K562 (cell line): Measurements from ENCODE around the gene FREM1. TPM values are rescaled to one million over a fixed set of nuclear protein-coding genes. Genes with fewer than 3 reads are reported as not detected.
A peak's percentile ranks its signal among the peaks of the same experiment; 100 is the strongest.

Experiments
- ATAC-seq: fragments of 200-7000 bp; cut with Tn5 transposase; 3 replicates; pipeline ENCODE4 v1.9.1; 2020; ENCODE audit warnings: moderate library complexity
- BruUV-seq: library from RNA; stranded (reverse); fragments of 400-500 nt; replicated peaks from 2 replicates; lab custom pipeline; 2021; lab: Mats Ljungman, UMichigan
- CTCF ChIA-PET: fragments of 300-600 bp; formaldehyde crosslinking; extraction: SDS; loops from one replicate; lab custom pipeline; 2021; ENCODE audit warnings: low intra/inter-chr PET ratio; lab: Yijun Ruan, JAX
- POLR2A ChIA-PET: fragments of 300-600, 350-650 bp; sonication (Branson Sonifier 250); formaldehyde crosslinking; extraction: SDS; loops from one replicate; lab custom pipeline; 2021; ENCODE audit warnings: antibody characterized with exemption, inconsistent platforms; lab: Yijun Ruan, JAX
- DNase-seq, 4 experiments: peaks; one replicate each; pipeline versions ENCODE4 v3.0.0 to v3.0.0-alpha.2; 2011 to 2018; ENCODE audit warnings: low spot score in 3 of 4, mixed read lengths in 3 of 4; ENCODE audit errors: extremely low read depth in 1 of 4
- FAIRE-seq: peaks from 2 replicates; lab custom pipeline; 2011; peaks lifted over from hg19 to GRCh38; lab: Jason Lieb, UNC
- H2AFZ ChIP-seq: 2 replicates; pipeline ENCODE4 v1.6.0; 2011; ENCODE audit warnings: low read depth, low read length, control low read depth, inconsistent platforms
- H3K27ac ChIP-seq: fragments of 200-600 bp; 3 replicates; pipeline ENCODE4 v1.8.0; 2011; ENCODE audit warnings: low read depth, mild to moderate bottlenecking, control low read depth, inconsistent platforms, low read length, moderate library complexity, mixed read lengths; ENCODE audit errors: extremely low read depth
- H3K27me3 ChIP-seq, 2 experiments: fragments of 300-600 bp in 1 of 2; 2 replicates in 1 of 2; 3 replicates in 1 of 2; pipeline versions ENCODE4 v1.6.0 to v1.8.0; 2011; ENCODE audit warnings: inconsistent platforms in 2 of 2, low read length in 2 of 2, mild to moderate bottlenecking in 1 of 2, mixed read lengths in 1 of 2, moderate library complexity in 1 of 2; ENCODE audit not compliant: control insufficient read depth in 2 of 2, insufficient read depth in 2 of 2
- H3K36me3 ChIP-seq: fragments of 300-600 bp; 3 replicates; pipeline ENCODE4 v1.8.0; 2011; ENCODE audit warnings: mild to moderate bottlenecking, low read length, inconsistent platforms; ENCODE audit not compliant: control insufficient read depth, insufficient read depth
- H3K4me1 ChIP-seq, 2 experiments: fragments of 200-600 bp in 1 of 2; replicated peaks in 1 of 2; 2 replicates in 1 of 2; 3 replicates in 1 of 2; pipeline versions ENCODE4 v1.5.1 to v1.8.0; 2011; ENCODE audit warnings: inconsistent platforms in 2 of 2, low read length in 2 of 2, mild to moderate bottlenecking in 1 of 2, mixed read lengths in 1 of 2, moderate library complexity in 1 of 2; ENCODE audit not compliant: control insufficient read depth in 2 of 2, insufficient read depth in 2 of 2
- H3K4me2 ChIP-seq: 2 replicates; pipeline ENCODE4 v1.6.1; 2011; ENCODE audit warnings: low read length, control low read depth, inconsistent platforms, mixed read lengths; ENCODE audit not compliant: insufficient read depth
- H3K4me3 ChIP-seq: fragments of 200-600 bp; sonication (generic), shearing (Covaris generic); 2 replicates; pipeline ENCODE4 v1.5.1; 2016; ENCODE audit warnings: control low read depth, inconsistent platforms
- H3K79me2 ChIP-seq: fragments of 200-600 bp; 3 replicates; pipeline ENCODE4 v1.8.0; 2011; ENCODE audit warnings: low read length, inconsistent platforms; ENCODE audit not compliant: control insufficient read depth, insufficient read depth
- H3K9ac ChIP-seq, 2 experiments: 2 replicates each; pipeline versions ENCODE4 v1.6.0 to v1.6.1; 2011; ENCODE audit warnings: low read depth in 2 of 2, low read length in 2 of 2, control low read depth in 1 of 2, inconsistent platforms in 1 of 2, mild to moderate bottlenecking in 1 of 2, mixed read lengths in 1 of 2; ENCODE audit not compliant: insufficient read depth in 1 of 2
- H3K9me1 ChIP-seq: one replicate; pipeline ENCODE4 v1.6.0; 2011; ENCODE audit warnings: inconsistent platforms, mild to moderate bottlenecking, low read length, moderate library complexity; ENCODE audit not compliant: control insufficient read depth, insufficient read depth
- H3K9me3 ChIP-seq: replicated peaks from 2 replicates; pipeline ENCODE4 v1.5.1; 2011; ENCODE audit warnings: low read depth, low read length, inconsistent platforms; ENCODE audit not compliant: control insufficient read depth, insufficient read depth
- H4K20me1 ChIP-seq: replicated peaks from 2 replicates; pipeline ENCODE4 v1.6.1; 2011; ENCODE audit warnings: low read length, inconsistent platforms, mixed read lengths; ENCODE audit not compliant: control insufficient read depth, insufficient read depth
- CEBPB ChIP-seq: fragments of 450-650 bp; IDR thresholded peaks from 2 replicates; pipeline ENCODE4 v1.6.1; 2016; ENCODE audit warnings: missing genetic modification characterization, missing compliant biosample characterization
- GTF2B ChIP-seq: IDR thresholded peaks from 2 replicates; pipeline ENCODE4 v1.6.1; 2011; ENCODE audit not compliant: insufficient read length; ENCODE audit errors: extremely low read depth
- LCOR ChIP-seq: sonication (generic); formaldehyde crosslinking; IDR thresholded peaks from 2 replicates; pipeline ENCODE4 v1.8.0; 2022; ENCODE audit warnings: mild to moderate bottlenecking, missing genetic modification reagents
- TBP ChIP-seq: optimal IDR thresholded peaks from 2 replicates; pipeline ENCODE3; 2011; ENCODE audit warnings: low read depth, low read length, improper control_type of control experiment
- WGBS: fragments of 100-300 bp; shearing (Covaris generic); methylation state at CpG from one replicate; pipeline ENCODE4 v1.1.6; 2016; ENCODE audit warnings: low coverage, mixed read lengths; ENCODE audit not compliant: insufficient coverage; ENCODE audit errors: missing lambda C conversion rate; 5-methylcytosine and 5-hydroxymethylcytosine counted together
- in situ Hi-C: fragments of 300-500 bp; cut with MboI; formaldehyde crosslinking; loops from 4 replicates; pipeline ENCODE4 v1.15.0; 2018; ENCODE audit warnings: inconsistent platforms, mixed read lengths
- intact Hi-C: fragments of 100-400 bp; cut with micrococcal nuclease; formaldehyde crosslinking; loops from 2 replicates; pipeline ENCODE4 v1.14.2; 2022
- polyA plus RNA-seq, 8 experiments: library from polyadenylated mRNA; depleted of rRNA in 4 of 8; stranded (reverse) in 5 of 8; unstranded in 3 of 8; fragments of >200 nt; fragmentation: Nextera tagmentation in 2 of 8; fragmentation: Illumina TruSeq in 1 of 8; extraction: Ambion mirVana in 2 of 8; extraction: Trizol in 1 of 8; gene quantifications; 2 replicates each; pipeline versions ENCODE4 v1.2.1 to v1.2.3, GENCODE V29; 2011 to 2014; ENCODE audit warnings: inconsistent platforms in 1 of 8, missing spikeins in 1 of 8
- total RNA-seq, 7 experiments: library from RNA; depleted of rRNA in 6 of 7; stranded (reverse); fragments of >200 nt in 6 of 7; fragmentation: Illumina TruSeq in 2 of 7; extraction: Trizol in 2 of 7; gene quantifications; 2 replicates each; pipeline versions ENCODE4 v1.2.1 to v1.2.3, GENCODE V29; 2011 to 2021; ENCODE audit warnings: low replicate concordance in 1 of 7

The FREM1 gene
- total and polyA plus RNA-seq, 9 of the 15 experiments (the other 6 are each of a cell fraction or from before 2014, with no cell fraction given) = 0.03 to 0.24 (median 0.13) TPM; not detected in 2

DNA sequence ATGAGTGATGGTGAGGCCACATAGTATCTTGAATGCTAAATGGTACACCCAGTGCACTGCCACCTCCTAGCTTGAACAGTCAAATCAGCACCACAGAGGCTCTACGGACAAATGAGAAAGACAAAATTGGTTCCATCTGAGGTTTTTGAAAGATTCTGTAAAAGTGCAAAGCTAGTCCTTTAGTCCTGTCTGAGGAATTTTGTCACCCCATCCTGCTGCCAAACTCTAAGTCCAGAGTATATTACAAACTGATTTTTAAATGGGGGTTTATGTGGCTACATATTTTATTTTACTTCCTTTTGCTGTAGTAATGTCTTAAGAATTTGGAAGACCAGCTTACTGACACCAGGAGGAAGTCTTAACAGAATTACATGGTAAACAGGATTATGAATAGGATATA is 7.7 kb downstream of the FREM1 start:
- Histone ChIP-seq H3K4me2 (no peak overlapping the region), H3K4me3 (no peak overlapping the region), H3K27me3 (no peaks in the 10 kb centered on the region), H4K20me1 (no peaks in the 10 kb centered on the region), H3K9ac (no peak overlapping the region), H3K27ac (no peak overlapping the region), H3K79me2 (no peaks in the 10 kb centered on the region), H3K9me1 (no peaks in the 10 kb centered on the region), H2AFZ (no peak overlapping the region), H3K36me3 (no peaks in the 10 kb centered on the region), H3K4me1 (peaks cover 0 to 9% of the 10 kb centered on the region in 2 experiments; a peak in 3 of 5 replicates), H3K9me3 (no peaks in the 10 kb centered on the region)
- ChIA-PET CTCF (no interaction called here), POLR2A (no interaction called here)
- no peak for ATAC-seq
- intact Hi-C loops (no loop called here), in situ Hi-C loops (no loop called here)
- no peak for DNase-seq
- BruUV-seq = no TSS peak
- no peak for FAIRE-seq
- no peak for TF ChIP-seq LCOR (CRISPR knock-in tag)
- TF ChIP-seq, all 486 proteins: peak for 0
- WGBS = 40% methylated on average over 1 of the region's 1 CpG

DNA sequence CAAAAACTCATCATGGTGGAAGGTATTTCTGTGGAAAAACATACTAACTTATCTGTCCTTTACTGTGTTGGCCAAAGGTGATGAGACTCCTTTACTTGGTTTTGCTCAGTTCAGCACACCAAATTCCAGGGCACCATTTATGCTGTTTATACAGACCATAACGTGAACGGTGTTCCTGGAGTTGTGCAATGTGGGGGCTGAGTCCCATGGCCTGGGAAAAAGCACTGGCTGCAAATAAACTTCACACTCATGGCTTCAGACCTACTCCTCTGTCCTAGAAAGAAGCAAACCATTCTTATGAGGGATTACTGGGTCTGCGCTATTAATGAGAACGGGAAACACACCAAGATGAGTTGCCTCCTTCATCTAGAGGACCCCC is 10.4 kb downstream of the FREM1 start:
- Histone ChIP-seq H3K27ac (no peak overlapping the region), H3K27me3 (no peaks in the 10 kb centered on the region), H3K4me2 (no peak overlapping the region), H4K20me1 (no peaks in the 10 kb centered on the region), H3K79me2 (no peaks in the 10 kb centered on the region), H3K36me3 (no peaks in the 10 kb centered on the region), H3K9ac (no peak overlapping the region), H2AFZ (no peak overlapping the region), H3K9me3 (no peaks in the 10 kb centered on the region), H3K9me1 (no peaks in the 10 kb centered on the region), H3K4me1 (no peaks in the 10 kb centered on the region), H3K4me3 (no peak overlapping the region)
- CTCF ChIA-PET = no interaction called here
- intact Hi-C loops = no loop called here
- 22% methylated on average over 4 of the region's 4 CpGs for WGBS
- no TSS peak for BruUV-seq
- FAIRE-seq = no peak
- DNase-seq = no peak
- TF ChIP-seq TBP = no peak
- TF ChIP-seq CEBPB = 0 out of 2 replicates have a peak, but pooled peaks have one; percentile 39
- no peak for TF ChIP-seq GTF2B
- POLR2A ChIA-PET = interaction anchor here (0.6 to 0.7 kb wide), 2 partner anchors 9 to 362 kb away, joined by 3 read pairs; no protein-coding TSS in a partner anchor
- in situ Hi-C loops = no loop called here
- no peak for ATAC-seq
